Eye (tissue), 1 donor: ENCODE results near the gene MED17.
A peak's percentile ranks its signal among the peaks of the same experiment; 100 is the strongest.

ENCODE experiments used
- DNase-seq: peaks from one replicate; pipeline ENCODE4 v3.0.0-alpha.2; 2015

The MED17 gene

DNA sequence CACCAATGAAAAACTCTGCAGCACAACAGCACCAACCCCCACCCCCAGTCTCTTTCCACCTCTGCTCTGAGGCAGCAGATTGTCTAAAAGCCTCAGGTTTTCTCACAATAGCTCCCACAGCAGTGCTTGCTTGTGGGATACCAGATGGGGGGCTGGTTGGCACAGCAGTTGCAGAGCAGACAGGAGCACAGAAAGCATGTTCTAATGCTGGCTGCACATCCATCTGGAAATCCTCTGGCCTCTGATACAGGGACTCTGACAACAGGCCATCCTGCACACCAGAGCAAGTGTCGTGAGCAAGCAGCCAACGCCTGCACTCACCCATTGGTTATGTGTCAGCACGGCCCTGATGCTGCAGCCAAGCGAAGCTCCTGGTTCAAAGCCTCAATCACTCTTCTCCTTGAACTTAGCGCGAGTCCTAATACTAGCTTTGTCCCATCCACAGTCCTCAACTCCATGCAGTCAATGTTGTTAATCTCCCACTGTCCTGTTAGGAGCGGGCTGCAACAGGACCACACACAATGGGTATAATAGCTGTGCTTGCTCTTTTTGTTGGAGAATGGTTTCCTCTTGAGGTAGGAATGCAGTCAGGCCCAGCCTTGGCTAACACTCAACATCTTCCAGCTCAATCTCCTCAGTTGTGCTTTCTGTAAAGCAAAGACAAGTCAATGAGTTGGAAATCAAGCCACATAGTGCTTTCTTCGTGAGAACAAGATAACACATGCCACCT lies 36.0 kb downstream of the MED17 start:
- no peak for DNase-seq

DNA sequence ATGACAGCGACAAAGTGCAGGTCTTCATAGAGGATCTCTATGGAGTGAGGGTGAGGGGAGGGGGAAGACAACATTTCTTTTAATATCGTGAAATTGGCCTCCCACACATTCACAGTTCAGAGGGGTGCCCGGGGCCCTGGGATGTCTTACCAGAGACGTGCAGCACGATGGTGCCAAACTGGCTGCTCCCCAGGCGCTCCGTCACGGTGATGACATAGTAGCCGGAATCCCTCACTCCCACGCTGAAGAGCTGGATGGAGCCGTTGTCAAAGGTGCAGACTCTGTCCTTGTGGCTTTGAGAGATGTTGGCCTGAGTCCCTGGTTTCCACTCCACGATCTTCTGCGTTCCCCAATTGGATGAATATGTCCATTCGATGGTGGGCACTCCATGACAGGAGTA lies 36.8 kb downstream of the MED17 start:
- no peak for DNase-seq

DNA sequence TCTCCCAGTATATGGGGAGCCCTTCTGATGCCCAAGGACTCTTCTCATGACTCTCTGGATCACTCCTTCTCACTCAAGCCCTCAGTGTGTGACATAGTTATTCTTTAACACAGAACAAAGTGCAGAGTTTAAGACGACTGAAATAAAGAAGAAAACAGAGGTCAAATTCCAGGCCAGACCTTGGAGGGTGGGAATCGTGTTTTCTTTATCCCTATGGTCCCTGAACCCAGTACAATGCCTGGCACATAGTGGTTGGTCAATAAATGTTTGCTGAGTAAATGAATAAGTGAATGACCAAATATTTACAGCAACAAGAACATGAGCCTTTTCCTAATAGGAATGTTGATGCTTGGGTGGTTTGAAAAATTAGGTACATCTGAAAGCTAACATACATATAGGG lies 37.5 kb downstream of the MED17 start:
- DNase-seq = no peak

DNA sequence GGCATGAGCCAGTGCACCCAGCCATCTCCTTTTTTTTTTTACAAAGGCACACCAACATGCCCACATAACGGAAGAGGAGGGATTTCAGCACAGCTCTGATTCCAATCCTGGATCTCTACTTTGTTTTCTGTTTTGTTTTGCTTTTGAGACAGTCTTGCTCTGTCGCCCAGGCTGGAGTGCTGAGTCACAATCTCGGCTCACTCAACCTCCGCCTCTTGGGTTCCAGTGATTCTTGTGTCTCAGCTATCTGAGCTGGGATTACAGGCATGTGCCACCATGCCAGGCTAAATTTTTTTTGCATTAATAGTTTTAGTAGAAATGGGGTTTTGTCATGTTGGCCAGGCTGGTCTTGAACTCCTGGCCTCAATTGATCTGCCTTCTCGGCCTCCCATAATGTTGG lies 38.3 kb downstream of the MED17 start:
- no peak for DNase-seq

DNA sequence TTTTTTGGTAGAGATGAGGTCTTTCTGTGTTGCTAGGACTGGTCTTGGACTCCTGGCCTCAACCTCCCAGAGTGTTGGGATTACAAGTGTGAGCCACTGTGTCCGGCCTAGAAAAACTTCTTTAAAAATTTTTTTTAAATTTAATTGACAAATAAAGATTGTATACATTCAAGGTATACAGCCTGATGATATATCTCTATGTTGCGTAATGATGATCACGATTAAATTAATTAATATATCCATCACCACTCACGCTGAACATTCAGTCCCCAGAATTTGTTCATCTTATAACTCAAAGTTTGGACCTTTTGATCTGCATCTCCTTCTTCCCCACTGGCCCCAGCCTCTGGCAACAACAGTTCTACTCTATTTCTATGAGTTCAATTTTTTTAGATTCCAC lies 39.1 kb downstream of the MED17 start:
- no peak for DNase-seq

DNA sequence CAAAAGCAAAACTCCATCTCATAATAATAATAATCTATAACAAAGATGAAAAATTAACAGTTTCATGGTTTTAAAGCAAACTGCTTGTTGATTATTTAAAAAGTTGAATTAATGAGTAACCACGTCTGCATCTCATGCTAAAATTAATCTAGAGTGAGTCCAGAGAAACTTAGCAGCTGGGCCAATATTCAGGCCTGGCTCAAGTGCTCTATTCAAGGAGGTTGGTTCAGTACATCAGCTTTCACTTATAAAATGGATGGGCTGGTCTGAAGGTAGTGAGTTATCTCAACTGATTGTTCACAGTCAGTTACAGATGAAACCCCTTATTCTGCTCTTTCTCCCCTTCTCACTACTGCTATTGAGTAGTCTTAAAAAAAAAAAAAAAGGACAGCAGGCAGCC lies 43.3 kb downstream of the MED17 start:
- no peak for DNase-seq

DNA sequence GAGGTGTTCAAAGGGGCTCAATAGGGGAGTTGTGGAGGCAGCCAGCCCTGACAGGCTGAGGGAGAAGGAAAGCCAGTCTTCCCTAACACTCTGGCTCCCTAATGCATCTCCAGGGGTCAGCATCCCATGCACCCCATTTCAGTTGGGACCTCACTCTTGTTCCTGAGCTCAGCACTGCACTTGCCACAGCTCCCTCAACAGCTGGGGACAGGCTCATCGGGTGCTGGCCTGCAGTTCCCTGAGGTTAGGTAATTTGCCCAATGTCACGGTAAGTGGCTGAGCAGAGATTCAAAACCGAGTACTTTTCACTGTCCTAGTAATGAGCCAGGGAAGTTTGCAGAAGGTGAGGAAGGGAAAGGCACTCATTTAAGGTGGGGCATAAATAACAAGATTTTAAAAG lies 45.5 kb downstream of the MED17 start:
- DNase-seq = no peak

DNA sequence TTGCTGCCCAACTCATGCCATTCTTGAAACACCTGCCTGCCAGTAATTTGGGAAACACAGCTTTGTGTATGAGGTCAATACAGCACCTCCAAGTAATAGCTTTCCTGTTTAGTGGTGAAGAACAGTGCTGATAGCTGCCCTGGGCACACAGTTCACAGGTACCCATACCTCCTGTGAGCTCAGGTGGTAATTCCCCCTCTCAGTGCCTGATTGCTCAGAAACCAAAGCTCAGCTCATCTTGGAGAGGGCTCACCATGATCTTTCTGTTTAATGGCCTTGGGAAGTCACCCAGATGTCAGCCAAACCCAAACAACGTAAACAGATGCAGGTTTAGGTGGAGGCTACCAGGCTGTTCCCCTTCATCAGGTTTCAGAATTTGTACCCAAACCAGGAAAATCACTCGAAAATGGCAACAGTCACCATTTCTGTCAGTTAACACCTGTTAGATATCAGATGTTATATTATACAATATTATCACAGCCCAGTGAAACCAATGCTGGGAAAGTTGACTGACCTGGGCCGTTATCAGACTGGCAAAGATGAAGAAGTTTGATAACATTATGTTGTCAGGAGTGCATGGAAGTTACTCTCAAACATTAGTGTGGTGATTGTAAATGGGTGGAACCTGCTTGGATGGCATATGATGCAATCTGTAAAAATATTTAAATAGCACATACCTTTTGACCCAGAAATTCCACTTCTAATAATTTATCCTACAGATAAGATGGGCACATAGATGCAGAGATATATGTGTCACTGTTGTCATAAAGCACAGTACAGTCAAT lies 47.5 kb downstream of the MED17 start:
- DNase-seq = no peak

DNA sequence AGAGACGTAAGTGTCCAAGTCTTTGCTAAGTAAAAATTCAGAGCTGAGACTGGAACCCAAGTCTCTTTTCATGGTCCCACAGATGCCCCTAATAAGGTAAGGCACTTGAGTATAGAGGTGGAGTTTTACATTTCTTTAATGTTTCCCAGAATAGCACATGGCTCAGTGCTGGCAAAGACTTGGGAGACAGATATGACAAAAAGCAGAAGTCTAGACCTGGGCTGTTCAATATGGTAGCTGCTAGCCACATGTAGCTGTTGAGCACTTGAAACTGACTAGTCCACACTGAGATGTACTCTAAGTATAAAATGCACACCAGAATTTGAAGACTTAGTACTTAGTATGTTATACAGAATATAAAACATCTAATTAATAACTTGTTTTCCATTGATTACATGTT lies 48.7 kb downstream of the MED17 start:
- no peak for DNase-seq

DNA sequence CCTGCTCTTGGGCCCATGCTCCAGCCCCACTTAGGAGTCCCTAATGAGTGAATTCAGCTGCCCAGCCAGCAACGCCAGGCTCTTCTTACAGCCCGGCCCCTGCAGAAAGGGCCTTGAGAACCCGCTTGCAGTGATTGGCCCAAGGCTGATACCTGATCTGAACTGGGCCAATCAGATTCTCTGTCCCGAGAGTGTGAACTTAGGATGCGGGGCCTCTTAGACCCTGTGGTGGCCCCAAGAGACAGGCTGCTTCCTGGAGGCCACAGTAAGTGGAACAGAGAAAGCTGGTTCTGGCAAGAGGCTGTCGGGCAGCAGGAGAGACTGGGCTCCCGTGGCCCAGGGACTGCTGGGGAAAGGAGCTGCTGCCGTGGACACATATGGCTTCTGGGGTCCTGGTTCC lies 54.9 kb downstream of the MED17 start:
- DNase-seq = no peak

DNA sequence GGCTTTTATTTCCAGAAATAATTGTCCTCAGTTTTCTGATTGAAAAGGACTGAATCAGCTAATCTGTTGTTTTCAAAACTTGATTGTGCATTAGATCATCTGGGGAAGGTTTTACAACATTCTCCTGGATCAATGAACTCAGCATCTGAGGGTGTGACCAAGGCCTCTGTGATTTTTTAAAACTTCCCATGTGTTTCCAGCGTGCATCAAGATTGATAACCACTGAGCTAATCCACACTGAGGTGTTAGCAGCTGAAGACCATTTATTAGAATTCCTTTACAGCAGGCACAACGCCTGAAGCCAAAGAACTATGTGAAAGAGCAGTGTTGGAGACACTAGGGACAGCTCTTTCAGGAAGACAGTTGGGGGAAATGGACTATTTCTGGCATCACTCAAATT lies 56.1 kb downstream of the MED17 start:
- no peak for DNase-seq

DNA sequence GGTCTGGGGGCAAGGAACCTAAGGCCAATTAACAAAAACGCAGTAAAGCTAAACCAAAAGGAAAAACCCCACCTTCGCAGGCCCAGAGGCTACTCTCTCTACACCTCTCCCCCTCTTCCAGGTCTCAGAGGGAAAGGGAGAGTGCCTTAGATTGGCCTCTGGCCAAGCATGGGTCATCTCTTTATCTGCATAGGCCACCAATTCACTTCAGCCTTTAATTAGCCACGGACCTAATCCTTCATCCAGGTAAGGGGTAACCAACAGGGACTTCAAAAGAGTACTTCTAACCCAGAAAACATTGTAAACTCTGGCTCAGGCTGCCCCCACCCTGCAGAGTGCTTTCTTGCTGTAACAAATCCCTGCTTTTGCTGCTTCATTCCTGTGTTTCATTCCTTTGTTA lies 56.9 kb downstream of the MED17 start:
- DNase-seq = no peak

DNA sequence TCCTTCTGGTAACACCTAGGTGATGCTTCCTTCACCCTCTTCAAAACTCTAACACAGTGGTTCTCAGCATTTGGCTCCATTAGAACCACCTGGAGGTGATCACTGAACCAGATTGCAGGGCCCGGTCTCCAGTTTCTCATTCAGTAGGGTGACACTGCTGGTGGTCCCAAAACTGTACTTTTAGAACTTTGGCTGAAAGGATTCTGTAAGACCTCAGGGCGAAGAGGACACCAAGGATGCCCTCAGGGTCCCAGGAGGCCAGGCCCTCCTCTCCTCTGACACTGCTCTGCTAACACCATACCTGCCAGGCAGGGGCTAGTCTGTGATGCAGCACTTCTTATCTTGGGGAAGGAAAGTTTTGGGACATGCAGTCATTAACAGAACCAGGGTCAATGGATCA lies 57.4 kb downstream of the MED17 start:
- DNase-seq = no peak

DNA sequence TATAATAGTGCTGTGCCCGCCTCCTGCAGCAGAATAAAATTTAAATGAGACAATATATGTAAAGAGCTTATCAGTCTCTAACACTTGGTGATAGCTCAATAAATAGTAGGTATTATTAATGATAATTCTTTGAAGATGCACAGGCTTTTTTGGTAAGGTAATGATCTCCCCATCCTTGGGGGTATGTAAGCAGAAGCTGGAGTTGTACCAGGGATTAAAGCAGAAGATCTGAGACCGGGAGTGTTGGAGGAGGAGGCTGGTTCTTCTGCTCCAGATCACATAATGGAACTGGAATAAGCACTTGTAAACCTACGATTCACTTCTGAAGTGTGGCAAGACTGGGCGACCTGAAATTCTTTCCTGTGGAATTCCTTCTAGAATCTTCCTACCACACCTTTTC lies 58.0 kb downstream of the MED17 start:
- no peak for DNase-seq

DNA sequence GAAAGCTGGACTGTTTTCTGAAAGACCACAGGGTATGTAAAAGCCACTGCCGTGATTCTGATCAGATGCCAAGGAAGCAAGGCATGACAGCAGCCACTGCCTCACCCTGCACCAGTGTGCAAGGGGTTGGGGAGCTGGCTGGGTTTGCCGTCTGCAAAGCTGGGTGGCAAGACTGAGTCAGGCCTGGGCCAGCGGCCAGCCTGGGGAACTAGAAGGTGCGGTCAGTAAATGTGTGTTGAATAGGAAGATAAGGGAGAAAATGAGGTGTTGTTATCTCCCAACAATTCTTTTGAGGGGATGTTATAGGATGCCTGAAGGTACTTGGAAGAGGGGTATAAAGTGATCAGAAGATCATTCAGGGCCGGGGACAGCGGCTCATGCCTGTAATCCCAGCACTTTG lies 58.4 kb downstream of the MED17 start:
- no peak for DNase-seq

DNA sequence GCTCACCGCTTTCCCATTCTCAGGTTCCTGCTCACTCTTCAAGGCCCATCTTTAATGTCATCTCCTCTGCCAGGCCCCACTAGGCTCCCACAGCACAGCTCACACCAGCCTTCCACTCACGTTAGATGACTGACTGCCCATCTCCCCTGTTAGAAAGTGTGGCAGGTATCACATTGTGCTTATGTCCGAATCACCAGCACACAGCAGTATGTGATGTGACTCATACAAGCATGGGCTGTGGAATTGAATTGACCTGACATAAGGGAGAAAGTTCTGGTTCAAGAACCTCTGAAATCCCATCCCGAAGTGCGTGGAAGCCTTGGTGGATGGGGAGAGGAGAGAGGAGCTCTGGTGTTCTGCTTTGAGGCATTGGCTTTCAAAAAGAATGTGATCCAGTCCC lies 59.8 kb downstream of the MED17 start:
- DNase-seq = no peak

DNA sequence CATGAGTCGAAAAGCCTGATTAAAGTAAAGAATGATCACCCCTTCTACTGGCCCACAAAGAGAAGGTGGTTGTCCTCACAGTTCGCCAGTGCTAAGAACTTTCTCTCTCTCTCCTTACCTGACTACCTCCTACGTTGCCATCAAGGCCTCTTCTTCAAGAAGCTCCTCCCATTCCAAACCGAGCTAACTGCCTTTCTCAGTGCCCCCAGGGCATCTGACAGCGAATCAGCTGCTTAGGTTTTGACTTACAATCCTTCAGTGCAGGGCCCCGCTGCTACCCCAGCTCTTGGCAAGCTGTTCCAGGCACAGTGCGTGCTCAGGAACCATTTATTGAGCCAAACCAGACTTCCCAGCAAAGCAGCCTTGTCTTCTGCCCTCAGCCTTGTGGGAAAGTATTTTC lies 60.5 kb downstream of the MED17 start:
- no peak for DNase-seq

DNA sequence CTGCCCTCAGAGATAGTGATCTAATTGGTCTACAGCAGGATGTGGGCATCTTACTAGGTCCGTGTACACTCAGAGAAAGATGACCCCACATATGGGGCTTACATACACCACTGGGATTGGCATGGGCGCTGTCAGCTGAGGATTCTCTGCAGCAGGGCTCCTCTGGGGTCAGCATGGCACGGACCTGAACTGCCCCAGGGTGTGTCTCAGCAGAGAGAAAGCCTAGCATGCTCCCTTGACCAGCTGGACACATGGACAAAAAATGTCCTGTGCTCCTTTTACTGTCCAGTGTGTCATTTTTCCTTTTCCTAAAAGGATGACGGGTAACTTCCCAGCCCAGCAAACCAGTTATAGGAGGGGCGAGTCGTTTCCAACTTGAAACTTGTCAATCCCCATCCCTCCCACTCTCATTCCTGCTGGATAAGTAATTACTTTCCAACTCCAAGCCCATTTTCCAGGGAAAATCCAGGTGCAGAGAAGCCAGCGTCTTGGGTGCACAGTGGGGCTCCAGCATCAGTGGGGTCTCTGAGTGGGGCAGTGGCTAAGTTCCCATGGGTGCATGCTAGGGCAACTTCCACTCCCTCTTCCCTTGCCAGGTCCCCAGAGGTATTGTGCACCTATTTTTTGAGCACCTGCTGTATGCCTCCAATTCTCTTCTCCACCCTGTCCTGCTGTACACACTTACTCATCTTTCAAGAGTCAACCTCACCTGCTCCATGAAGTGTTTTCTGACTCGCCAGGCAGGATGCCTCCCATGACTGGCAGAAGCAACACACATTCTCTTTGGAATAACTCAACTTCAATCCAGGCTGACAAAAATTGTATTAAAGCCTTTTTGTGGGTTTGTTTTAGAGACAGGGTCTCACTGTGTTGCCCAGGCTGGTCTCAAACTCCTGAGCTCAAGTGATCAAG lies 61.4 kb downstream of the MED17 start:
- no peak for DNase-seq

DNA sequence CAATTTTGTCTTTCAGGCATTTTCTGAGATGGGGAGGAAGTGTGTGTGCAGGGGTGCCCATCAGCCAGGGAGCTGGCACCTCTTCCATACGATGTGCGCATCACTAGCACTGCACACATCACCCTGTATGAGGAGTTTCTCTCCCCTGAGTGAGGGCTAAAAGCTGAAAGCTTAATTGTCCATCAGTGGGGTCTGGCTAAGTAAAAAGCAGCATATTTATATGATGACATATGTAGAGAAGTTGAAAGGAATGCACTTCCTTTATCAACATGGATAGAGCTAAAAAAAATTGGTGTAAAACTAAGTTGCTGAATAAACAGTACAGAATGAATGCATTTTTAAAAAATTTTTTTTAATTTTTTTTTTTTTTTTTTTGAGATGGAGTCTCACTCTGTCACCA lies 62.3 kb downstream of the MED17 start:
- no peak for DNase-seq

DNA sequence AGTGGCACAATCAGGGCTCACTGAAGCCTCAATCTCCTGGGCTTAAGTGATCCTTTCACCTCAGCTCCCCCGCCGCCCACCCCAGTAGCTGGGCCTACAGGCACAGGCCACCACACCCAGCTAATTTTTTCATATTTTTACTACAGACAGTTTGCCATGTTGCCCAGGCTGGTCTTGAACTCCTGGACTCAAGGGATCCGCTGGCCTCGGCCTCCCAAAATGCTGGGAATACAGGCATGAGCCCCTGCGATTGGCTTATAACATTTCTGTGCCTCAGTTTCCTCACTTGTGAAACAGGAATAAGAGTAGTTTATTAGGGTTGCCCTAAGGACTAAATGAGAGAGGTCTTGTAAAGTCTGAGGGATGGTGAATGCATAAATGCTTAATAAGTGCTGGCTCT lies 65.1 kb downstream of the MED17 start:
- no peak for DNase-seq

DNA sequence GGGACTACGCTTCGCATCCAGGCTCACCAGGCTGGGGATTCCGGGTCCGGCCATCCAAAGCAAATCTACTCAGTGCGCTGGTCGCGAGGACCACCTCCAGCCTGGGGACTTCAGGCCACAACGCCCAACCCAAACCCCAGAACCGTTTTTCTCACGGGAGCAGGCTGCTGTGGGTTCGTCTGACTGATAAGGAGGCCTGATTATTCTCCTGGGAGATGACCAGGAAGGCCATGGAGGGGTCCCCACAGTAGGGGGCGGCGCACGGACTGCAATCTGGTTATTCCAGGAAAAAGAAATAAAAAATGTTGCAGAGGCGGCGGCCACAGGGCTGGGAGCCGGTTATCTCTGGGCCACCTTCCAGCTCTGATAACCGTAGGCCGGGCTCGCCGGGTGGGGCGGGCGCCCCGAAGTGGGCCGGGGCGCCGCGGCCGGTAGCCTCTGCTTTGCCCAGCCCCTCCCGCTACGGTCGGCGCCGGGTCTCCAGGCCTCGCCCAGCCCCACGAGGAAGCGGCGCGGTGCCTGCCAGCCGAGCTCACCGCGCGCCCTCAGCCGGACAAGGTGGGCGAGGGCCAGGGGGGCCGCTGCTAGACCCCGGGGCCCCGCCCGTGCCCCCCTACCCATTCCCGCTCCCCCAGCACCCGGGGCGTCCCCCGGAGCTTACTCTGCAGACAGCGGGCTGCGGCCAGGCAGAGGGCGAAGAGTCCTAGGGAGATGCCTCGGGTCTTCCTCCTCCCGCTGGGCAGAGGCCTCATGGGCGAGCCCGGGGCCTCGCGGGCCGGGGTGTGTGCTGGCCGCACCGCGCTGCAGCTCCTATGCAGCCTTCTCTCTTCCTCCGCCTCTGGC lies 65.9 kb downstream of the MED17 start:
- DNase-seq = peak; percentile 75

DNA sequence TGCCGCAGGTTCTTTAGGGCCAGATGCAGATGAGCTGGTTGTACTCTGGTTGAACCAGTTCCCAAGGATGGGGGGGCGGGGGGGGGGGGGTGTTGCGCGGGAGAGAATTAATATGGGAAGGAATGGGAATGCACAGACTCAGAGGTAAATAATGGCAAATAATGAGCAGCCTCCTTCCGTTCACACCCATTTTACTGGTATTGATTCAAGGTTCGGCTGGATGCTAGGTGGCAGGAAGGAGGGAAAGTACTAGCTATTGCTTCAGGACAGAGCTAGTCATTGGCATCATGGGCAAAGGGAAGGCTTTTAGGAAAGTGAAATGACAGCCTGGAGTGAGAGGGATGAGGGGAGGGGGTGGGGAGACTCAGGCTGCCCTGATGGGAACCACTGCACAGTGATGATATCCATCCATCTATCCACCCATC lies 66.5 kb downstream of the MED17 start, which contains the start of gene VSTM5:
VSTM5 (minus strand) TSS at position 25 of the 425 bp plus-strand sequence. CDS start 116 bp downstream, outside the sequence.
- DNase-seq = no peak

DNA sequence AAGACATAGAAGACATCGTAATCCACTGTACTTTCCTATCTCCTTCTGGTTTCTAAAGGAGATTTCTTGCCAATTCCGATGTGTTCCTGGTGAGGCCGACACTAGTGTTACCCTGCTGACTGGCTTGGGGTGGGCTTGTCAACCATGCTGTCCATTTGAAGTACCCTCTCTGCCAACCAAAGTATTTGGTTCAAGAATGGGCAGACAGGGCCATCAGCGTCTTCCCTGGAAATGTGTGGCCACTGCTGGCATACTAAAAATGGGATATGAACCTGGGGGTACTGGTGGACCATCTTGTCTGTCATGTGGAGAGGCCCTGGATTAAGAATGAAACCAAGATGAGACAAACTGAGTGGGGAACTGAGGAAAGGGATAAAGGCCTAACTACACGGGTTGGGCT lies 68.2 kb downstream of the MED17 start:
- no peak for DNase-seq
